Endothelial cell of umbilical vein (primary cell): Measurements from ENCODE around the gene ARF1.

Source experiments
- POLR2A ChIP-seq: IDR thresholded peaks from 2 replicates; pipeline ENCODE4 v1.6.1; 2012; ENCODE audit warnings: low read depth, mild to moderate bottlenecking, control low read depth, low read length
- POLR2AphosphoS5 ChIP-seq: IDR thresholded peaks from 2 replicates; pipeline ENCODE4 v1.6.1; 2012; ENCODE audit warnings: low read depth, mild to moderate bottlenecking, control low read depth, low read length, moderate library complexity; ENCODE audit not compliant: insufficient read depth
- TF ChIP-seq, protein P1 (sequence below), 2 donors: IDR thresholded peaks; 1 replicate in 1 of 2; 2 replicates in 1 of 2; pipeline ENCODE4 v1.5.1; 2011; ENCODE audit warnings: low read length in 2 of 2, mild to moderate bottlenecking in 2 of 2, moderate library complexity in 2 of 2, control low read depth in 1 of 2, inconsistent platforms in 1 of 2, low read depth in 1 of 2; ENCODE audit not compliant: insufficient read depth in 1 of 2; ENCODE audit errors: extremely low read depth in 1 of 2

DNA sequence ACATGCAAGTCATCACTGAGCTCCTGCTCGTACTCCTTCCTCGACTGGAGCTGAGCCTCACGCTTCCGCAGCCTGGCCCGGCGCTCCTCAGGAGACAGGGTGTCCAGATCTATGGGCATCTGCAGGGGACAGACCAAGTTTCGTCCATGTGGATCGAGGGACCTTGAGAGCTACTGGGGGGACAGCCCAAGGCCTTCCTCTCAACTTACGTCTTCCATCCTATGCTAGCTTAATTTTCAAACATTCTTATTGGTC is 24.2 kb downstream of the ARF1 start:
- TF ChIP-seq, protein P1, sequence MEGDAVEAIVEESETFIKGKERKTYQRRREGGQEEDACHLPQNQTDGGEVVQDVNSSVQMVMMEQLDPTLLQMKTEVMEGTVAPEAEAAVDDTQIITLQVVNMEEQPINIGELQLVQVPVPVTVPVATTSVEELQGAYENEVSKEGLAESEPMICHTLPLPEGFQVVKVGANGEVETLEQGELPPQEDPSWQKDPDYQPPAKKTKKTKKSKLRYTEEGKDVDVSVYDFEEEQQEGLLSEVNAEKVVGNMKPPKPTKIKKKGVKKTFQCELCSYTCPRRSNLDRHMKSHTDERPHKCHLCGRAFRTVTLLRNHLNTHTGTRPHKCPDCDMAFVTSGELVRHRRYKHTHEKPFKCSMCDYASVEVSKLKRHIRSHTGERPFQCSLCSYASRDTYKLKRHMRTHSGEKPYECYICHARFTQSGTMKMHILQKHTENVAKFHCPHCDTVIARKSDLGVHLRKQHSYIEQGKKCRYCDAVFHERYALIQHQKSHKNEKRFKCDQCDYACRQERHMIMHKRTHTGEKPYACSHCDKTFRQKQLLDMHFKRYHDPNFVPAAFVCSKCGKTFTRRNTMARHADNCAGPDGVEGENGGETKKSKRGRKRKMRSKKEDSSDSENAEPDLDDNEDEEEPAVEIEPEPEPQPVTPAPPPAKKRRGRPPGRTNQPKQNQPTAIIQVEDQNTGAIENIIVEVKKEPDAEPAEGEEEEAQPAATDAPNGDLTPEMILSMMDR (IDR thresholded peaks at IDR 0.05; ENCODE audit: extremely low read depth in 1 of 2, insufficient read depth in 1 of 2, low read depth in 1 of 2, low read length in 2 of 2) = no peak
- TF ChIP-seq POLR2AphosphoS5 (no peak), POLR2A (no peak)
